GM10248 (cell line): ENCODE results near the gene DOHH.

ENCODE experiments used
- CTCF ChIA-PET: fragments of 300-600 bp; sonication (Branson Sonifier 250); formaldehyde crosslinking; extraction: SDS; loops from one replicate; lab custom pipeline; 2021; ENCODE audit warnings: antibody characterized with exemption; lab: Yijun Ruan, JAX
- POLR2A ChIA-PET: fragments of 350-650 bp; sonication (Branson Sonifier 250); formaldehyde crosslinking; extraction: SDS; loops from one replicate; lab custom pipeline; 2020; ENCODE audit warnings: antibody characterized with exemption; lab: Yijun Ruan, JAX
- DNase-seq: peaks from one replicate; pipeline ENCODE4 v3.0.0; 2012; ENCODE audit errors: extremely low spot score
- CTCF ChIP-seq: IDR thresholded peaks from 2 replicates; pipeline ENCODE4 v1.5.1; 2012; ENCODE audit warnings: mild to moderate bottlenecking, low read depth; ENCODE audit errors: extremely low read depth, missing control alignments, control extremely low read depth

The DOHH gene

GRCh38 chr19:3458229-3459088 is 42.0 kb downstream of the DOHH start:
- ChIA-PET CTCF (no interaction called here), POLR2A (no interaction called here)
- no peak for DNase-seq
- TF ChIP-seq CTCF: no peak

GRCh38 chr19:3457528-3458228 is 42.8 kb downstream of the DOHH start:
- no peak for TF ChIP-seq CTCF
- CTCF ChIA-PET: interaction anchor here (0.6 kb wide), 1 partner anchor 153 kb away, joined by 3 read pairs; no protein-coding TSS in a partner anchor

GRCh38 chr19:3456925-3457527 is 43.4 kb downstream of the DOHH start:
- ChIA-PET CTCF (interaction anchor here (0.6 kb wide), 1 partner anchor 152 kb away, joined by 3 read pairs; no protein-coding TSS in a partner anchor), POLR2A (no interaction called here)
- no peak for TF ChIP-seq CTCF
- DNase-seq: no peak

More at GRCh38 chr19:3457528-3458228, 42.8 kb downstream of the DOHH start:
- no peak for DNase-seq
- POLR2A ChIA-PET: no interaction called here

- POLR2A ChIA-PET: no interaction called here
- no peak for DNase-seq
- no peak for TF ChIP-seq CTCF
- CTCF ChIA-PET: no interaction called here
Measured at GRCh38 chr19:3455960-3456601, 44.4 kb downstream of the DOHH start.

GRCh38 chr19:3455393-3455955 is 45.0 kb downstream of the DOHH start:
- TF ChIP-seq CTCF: no peak
- DNase-seq: no peak
- POLR2A ChIA-PET: no interaction called here
- CTCF ChIA-PET: no interaction called here
